Measurements from ENCODE around the gene TMEFF1.

GRCh38 chr9:100515578-100516494 is 42.9 kb downstream of the TMEFF1 start:
- TF ChIP-seq CTCF (IDR thresholded peaks at IDR 0.05) = no peak
- no peak for TF ChIP-seq POLR2A (IDR thresholded peaks at IDR 0.05)
